PC-9 (cell line): ENCODE data around the gene SNX9. TPM values are rescaled to one million over a fixed set of nuclear protein-coding genes. Genes with fewer than 3 reads are reported as not detected.

ENCODE experiments used
- BruUV-seq: library from RNA; stranded (reverse); fragments of 400-500 nt; replicated peaks from 2 replicates; lab custom pipeline; 2021; lab: Mats Ljungman, UMichigan
- CTCF ChIA-PET: fragments of 300-600 bp; sonication (Branson Sonifier 250); formaldehyde crosslinking; loops from one replicate; lab custom pipeline; 2022; ENCODE audit warnings: antibody characterized with exemption; lab: Charles Lee
- POLR2A ChIA-PET: fragments of 300-600 bp; sonication (Branson Sonifier 250); formaldehyde crosslinking; loops from one replicate; lab custom pipeline; 2022; ENCODE audit warnings: antibody characterized with exemption; ENCODE audit not compliant: unreplicated experiment; lab: Charles Lee
- DNase-seq, 2 experiments: peaks; one replicate each; pipeline versions ENCODE4 v3.0.0 to v3.0.0-alpha.2; 2015 to 2022; ENCODE audit warnings: mixed read lengths in 1 of 2
- H2AFZ ChIP-seq: fragments of 200-600 bp; sonication (generic); 2 replicates; pipeline ENCODE4 v1.8.1; 2017; ENCODE audit warnings: antibody characterized with exemption
- H3F3A ChIP-seq: fragments of 200-600 bp; sonication (generic); 2 replicates; pipeline ENCODE4 v1.8.1; 2017; ENCODE audit warnings: antibody characterized with exemption, mild to moderate bottlenecking, low read depth; ENCODE audit not compliant: insufficient read depth
- H3K27ac ChIP-seq: fragments of 200-600 bp; sonication (generic); 2 replicates; pipeline ENCODE4 v1.6.1; 2016; ENCODE audit warnings: mixed run types
- H3K27me3 ChIP-seq: fragments of 200-600 bp; sonication (generic); 2 replicates; pipeline ENCODE4 v1.6.1; 2016; ENCODE audit warnings: low read depth, mixed run types; ENCODE audit not compliant: insufficient read depth
- H3K36me3 ChIP-seq: fragments of 200-600 bp; sonication (generic); 2 replicates; pipeline ENCODE4 v1.6.1; 2016; ENCODE audit warnings: low read depth, mixed run types
- H3K4me1 ChIP-seq: fragments of 200-600 bp; sonication (generic); replicated peaks from 2 replicates; pipeline ENCODE4 v1.6.1; 2016; ENCODE audit warnings: mixed run types; ENCODE audit not compliant: insufficient read depth
- H3K4me2 ChIP-seq: fragments of 200-600 bp; sonication (generic); 2 replicates; pipeline ENCODE4 v1.6.1; 2017; ENCODE audit warnings: mixed run types
- H3K4me3 ChIP-seq: fragments of 200-600 bp; sonication (generic); 2 replicates; pipeline ENCODE4 v1.6.1; 2016; ENCODE audit warnings: mixed run types
- H3K79me2 ChIP-seq: fragments of 200-600 bp; sonication (generic); 2 replicates; pipeline ENCODE4 v1.6.1; 2017; ENCODE audit warnings: low read depth, mixed run types
- H3K9me2 ChIP-seq: fragments of 200-600 bp; sonication (generic); 2 replicates; pipeline ENCODE4 v1.8.1; 2017; ENCODE audit warnings: mild to moderate bottlenecking; ENCODE audit not compliant: insufficient read depth
- H3K9me3 ChIP-seq: fragments of 200-600 bp; sonication (generic); 2 replicates; pipeline ENCODE4 v1.8.1; 2016; ENCODE audit warnings: low read depth; ENCODE audit not compliant: insufficient read depth
- H4K20me1 ChIP-seq: fragments of 200-600 bp; sonication (generic); 2 replicates; pipeline ENCODE4 v1.8.1; 2017; ENCODE audit not compliant: insufficient read depth
- EZH2 ChIP-seq: fragments of 200-600 bp; sonication (generic); IDR thresholded peaks from 2 replicates; pipeline ENCODE4 v1.8.0; 2017; ENCODE audit warnings: antibody characterized with exemption, low read depth
- intact Hi-C: fragments of 100-400 bp; cut with micrococcal nuclease; formaldehyde crosslinking; loops from one replicate; pipeline ENCODE4 v1.10.0; 2022; ENCODE audit not compliant: unreplicated experiment
- total RNA-seq: library from RNA; stranded (reverse); gene quantifications from 2 replicates; pipeline ENCODE4 v1.2.3, GENCODE V29; 2021
- TF ChIP-seq, protein P1 (sequence below): fragments of 200-600 bp; sonication (generic); conservative IDR thresholded peaks from 2 replicates; pipeline ENCODE4 v1.6.1; 2017; ENCODE audit warnings: mixed run types, antibody characterized with exemption, mild to moderate bottlenecking, moderate library complexity

The SNX9 gene
- total RNA-seq, 1 experiment from 2014 or later, result 25.0 TPM

- Histone ChIP-seq H3K9me2 (no peaks in the 10 kb centered on the region), H3K36me3 (peaks cover 6% of the 10 kb centered on the region; the same call in 1 of the 2 replicates), H2AFZ (no peak overlapping the region), H3K4me1 (no peaks in the 10 kb centered on the region), H3K4me2 (no peak overlapping the region), H3K27ac (no peak overlapping the region), H3K27me3 (no peaks in the 10 kb centered on the region), H3K79me2 (peaks cover 97% of the 10 kb centered on the region), H3K4me3 (no peak overlapping the region), H4K20me1 (no peaks in the 10 kb centered on the region; the same call in 1 of the 2 replicates), H3F3A (no peaks in the 10 kb centered on the region; the same call in 1 of the 2 replicates), H3K9me3 (peaks cover 12% of the 10 kb centered on the region)
- BruUV-seq, result no TSS peak
- no peak for TF ChIP-seq EZH2
- TF ChIP-seq, protein P1, sequence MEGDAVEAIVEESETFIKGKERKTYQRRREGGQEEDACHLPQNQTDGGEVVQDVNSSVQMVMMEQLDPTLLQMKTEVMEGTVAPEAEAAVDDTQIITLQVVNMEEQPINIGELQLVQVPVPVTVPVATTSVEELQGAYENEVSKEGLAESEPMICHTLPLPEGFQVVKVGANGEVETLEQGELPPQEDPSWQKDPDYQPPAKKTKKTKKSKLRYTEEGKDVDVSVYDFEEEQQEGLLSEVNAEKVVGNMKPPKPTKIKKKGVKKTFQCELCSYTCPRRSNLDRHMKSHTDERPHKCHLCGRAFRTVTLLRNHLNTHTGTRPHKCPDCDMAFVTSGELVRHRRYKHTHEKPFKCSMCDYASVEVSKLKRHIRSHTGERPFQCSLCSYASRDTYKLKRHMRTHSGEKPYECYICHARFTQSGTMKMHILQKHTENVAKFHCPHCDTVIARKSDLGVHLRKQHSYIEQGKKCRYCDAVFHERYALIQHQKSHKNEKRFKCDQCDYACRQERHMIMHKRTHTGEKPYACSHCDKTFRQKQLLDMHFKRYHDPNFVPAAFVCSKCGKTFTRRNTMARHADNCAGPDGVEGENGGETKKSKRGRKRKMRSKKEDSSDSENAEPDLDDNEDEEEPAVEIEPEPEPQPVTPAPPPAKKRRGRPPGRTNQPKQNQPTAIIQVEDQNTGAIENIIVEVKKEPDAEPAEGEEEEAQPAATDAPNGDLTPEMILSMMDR, result no peak
- no peak for DNase-seq
- intact Hi-C loops, result no loop called here
- ChIA-PET CTCF (no interaction called here), POLR2A (no interaction called here)
These were observed 26.4 kb downstream of the SNX9 start for GRCh38 chr6:157849288-157850017.

DNA sequence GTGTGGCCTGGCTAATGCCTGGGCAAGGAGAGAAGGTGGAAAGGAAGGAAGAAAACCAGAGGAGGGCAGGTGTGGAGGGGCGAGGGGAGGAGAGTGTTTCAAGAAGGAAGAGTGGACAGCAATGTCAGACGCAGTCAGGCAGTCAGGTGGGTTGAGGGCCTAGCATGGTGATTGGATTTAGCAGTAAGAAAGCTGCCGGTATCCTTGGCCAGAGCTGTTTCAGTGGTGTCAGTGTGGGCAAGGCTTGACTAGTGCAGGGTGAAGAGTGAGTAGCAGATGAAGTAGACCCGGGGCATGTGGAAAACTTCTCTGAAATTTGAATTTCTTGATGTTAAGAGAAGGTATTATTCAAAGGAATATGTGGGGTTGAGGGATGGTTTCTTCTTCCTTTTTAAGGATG, 27.0 kb downstream of the SNX9 start:
- no peak overlapping the region for H3K27ac ChIP-seq
- H3K27me3 ChIP-seq, result no peaks in the 10 kb centered on the region
- BruUV-seq, result no TSS peak
- H3K4me2 ChIP-seq, result no peak overlapping the region
- no peak overlapping the region for H2AFZ ChIP-seq
- H3K36me3 ChIP-seq, result peaks cover 6% of the 10 kb centered on the region; the same call in 1 of the 2 replicates
- intact Hi-C loops, result no loop called here
- no peak overlapping the region for H3K4me3 ChIP-seq
- no peak for DNase-seq
- no peaks in the 10 kb centered on the region; the same call in 1 of the 2 replicates for H4K20me1 ChIP-seq
- ChIA-PET POLR2A (no interaction called here), CTCF (no interaction called here)
- no peaks in the 10 kb centered on the region; the same call in 1 of the 2 replicates for H3F3A ChIP-seq
- H3K9me2 ChIP-seq, result no peaks in the 10 kb centered on the region
- H3K4me1 ChIP-seq, result no peaks in the 10 kb centered on the region
- peaks cover 12% of the 10 kb centered on the region for H3K9me3 ChIP-seq
- no peak for TF ChIP-seq EZH2
- TF ChIP-seq, protein P1, result no peak
- peaks cover 97% of the 10 kb centered on the region for H3K79me2 ChIP-seq

- no peak for DNase-seq
- Histone ChIP-seq H3K9me2 (no peaks in the 10 kb centered on the region), H3K27ac (no peak overlapping the region), H3K4me3 (no peak overlapping the region), H3K9me3 (peaks cover 12% of the 10 kb centered on the region; the same call in 1 of the 2 replicates), H3K4me1 (no peaks in the 10 kb centered on the region), H3F3A (no peaks in the 10 kb centered on the region; the same call in 1 of the 2 replicates), H3K4me2 (no peak overlapping the region), H2AFZ (no peak overlapping the region), H3K27me3 (no peaks in the 10 kb centered on the region), H3K79me2 (peaks cover 96% of the 10 kb centered on the region), H3K36me3 (peaks cover 6% of the 10 kb centered on the region; the same call in 1 of the 2 replicates), H4K20me1 (no peaks in the 10 kb centered on the region; the same call in 1 of the 2 replicates)
- ChIA-PET POLR2A (no interaction called here), CTCF (no interaction called here)
- BruUV-seq, result no TSS peak
- intact Hi-C loops, result no loop called here
- TF ChIP-seq EZH2, result no peak
- TF ChIP-seq, protein P1, result no peak
These were observed 30.2 kb downstream of the SNX9 start for GRCh38 chr6:157853018-157853805.
